ENCODE data around the gene JUN. TPM values are rescaled to one million over a fixed set of nuclear protein-coding genes. Genes with fewer than 3 reads are reported as not detected.

The JUN gene
- total RNA-seq, 1 experiment from 2014 or later = 14.2 TPM

GRCh38 chr1:58812926-58813325 lies 29.1 kb upstream of the JUN start:
- Histone ChIP-seq H3K27me3 (ENCODE audit: insufficient read depth, low read length) (no peaks in the 10 kb centered on the region; the same call in 1 of the 2 replicates), H3K79me1 (ENCODE audit: insufficient read depth, low read depth, low read length, poor library complexity, severe bottlenecking) (no peaks in the 10 kb centered on the region), H3K4me1 (ENCODE audit: insufficient read depth, low read length) (no peaks in the 10 kb centered on the region; the same call in 1 of the 2 replicates), H2BK5ac (ENCODE audit: insufficient read length, low read length) (no peak overlapping the region), H3K4me2 (ENCODE audit: insufficient read depth, insufficient read length, low read length) (no peak overlapping the region), H3K27ac (ENCODE audit: insufficient read length, low read depth, low read length) (no peak overlapping the region), H2BK120ac (ENCODE audit: low read depth, low read length, poor library complexity, severe bottlenecking) (no peak overlapping the region), H3K18ac (ENCODE audit: insufficient read length, low read depth, low read length) (no peak overlapping the region), H2BK20ac (ENCODE audit: low read depth, low read length, poor library complexity, severe bottlenecking) (no peak overlapping the region), H4K91ac (ENCODE audit: insufficient read length, low read depth, low read length) (no peak overlapping the region), H2BK12ac (ENCODE audit: insufficient read length, low read depth, low read length) (no peak overlapping the region), H4K5ac (ENCODE audit: insufficient read length, low read depth, low read length) (no peak overlapping the region), H3T11ph (ENCODE audit: low read length) (no peak overlapping the region), H3K23ac (ENCODE audit: insufficient read length, low read depth, low read length) (no peak overlapping the region), H3K9ac (ENCODE audit: extremely low read depth, insufficient read length, low read length) (no peak overlapping the region), H3K56ac (ENCODE audit: insufficient read length, low read depth, low read length) (no peak overlapping the region), H2AK5ac (ENCODE audit: insufficient read length, low read length) (no peak overlapping the region), H3K14ac (ENCODE audit: insufficient read depth, low read length) (no peak overlapping the region), H2BK15ac (ENCODE audit: low read depth, low read length) (no peak overlapping the region), H3K9me3 (ENCODE audit: control insufficient read depth, low read depth, low read length) (no peaks in the 10 kb centered on the region), H2AFZ (ENCODE audit: low read length) (no peak overlapping the region), H3K23me2 (ENCODE audit: insufficient read length, low read depth, low read length, poor library complexity, severe bottlenecking) (peaks cover 16% of the 10 kb centered on the region), H4K20me1 (ENCODE audit: control insufficient read depth, insufficient read depth, insufficient read length) (no peaks in the 10 kb centered on the region), H3K4ac (ENCODE audit: low read depth, low read length) (no peak overlapping the region), H4K8ac (replicated peaks; ENCODE audit: insufficient read length, low read depth, low read length) (no peak overlapping the region), H3K79me2 (ENCODE audit: insufficient read depth, low read length) (no peaks in the 10 kb centered on the region)
- no peak for TF ChIP-seq CTCF (conservative IDR thresholded peaks at IDR 0.05)
- no peaks in the 10 kb centered on the region; a peak in 1 of 7 replicates for H3K36me3 Mint-ChIP-seq (ENCODE audit: insufficient read depth in 1 of 3, low read depth in 3 of 3)
- no CpG with 5 or more reads among the region's 4 CpGs for WGBS (ENCODE audit: extremely low coverage, insufficient read length, low lambda C conversion rate)
- peaks cover 24% of the 10 kb centered on the region for H3K27me3 Mint-ChIP-seq (ENCODE audit: low read depth)
- peaks cover 28 to 31% of the 10 kb centered on the region in 2 experiments for H3K4me1 Mint-ChIP-seq
- H3K27ac Mint-ChIP-seq = no peak overlapping the region
- no peak overlapping the region for H3K4me3 Mint-ChIP-seq
- DNase-seq = no peak
- no peaks in the 10 kb centered on the region; a peak in 1 of 5 replicates for H3K9me3 Mint-ChIP-seq

All from H9 (cell line).